GM19395 (cell line): Measurements from ENCODE around the gene TARDBP.
"Not testable (repeated sequence)": the region's sequence is repeated elsewhere in the genome, so short reads cannot be mapped to it uniquely, and the experiment has no call there.

ENCODE experiments used
- ATAC-seq: cut with Tn5 transposase; IDR thresholded peaks from one replicate; pipeline ENCODE4 v1.9.1; 2021; ENCODE audit warnings: mild to moderate bottlenecking, moderate library complexity; ENCODE audit not compliant: unreplicated experiment

The TARDBP gene

GRCh38 chr1:11042065-11042464 lies 29.6 kb downstream of the TARDBP start:
- no peak for ATAC-seq

DNA sequence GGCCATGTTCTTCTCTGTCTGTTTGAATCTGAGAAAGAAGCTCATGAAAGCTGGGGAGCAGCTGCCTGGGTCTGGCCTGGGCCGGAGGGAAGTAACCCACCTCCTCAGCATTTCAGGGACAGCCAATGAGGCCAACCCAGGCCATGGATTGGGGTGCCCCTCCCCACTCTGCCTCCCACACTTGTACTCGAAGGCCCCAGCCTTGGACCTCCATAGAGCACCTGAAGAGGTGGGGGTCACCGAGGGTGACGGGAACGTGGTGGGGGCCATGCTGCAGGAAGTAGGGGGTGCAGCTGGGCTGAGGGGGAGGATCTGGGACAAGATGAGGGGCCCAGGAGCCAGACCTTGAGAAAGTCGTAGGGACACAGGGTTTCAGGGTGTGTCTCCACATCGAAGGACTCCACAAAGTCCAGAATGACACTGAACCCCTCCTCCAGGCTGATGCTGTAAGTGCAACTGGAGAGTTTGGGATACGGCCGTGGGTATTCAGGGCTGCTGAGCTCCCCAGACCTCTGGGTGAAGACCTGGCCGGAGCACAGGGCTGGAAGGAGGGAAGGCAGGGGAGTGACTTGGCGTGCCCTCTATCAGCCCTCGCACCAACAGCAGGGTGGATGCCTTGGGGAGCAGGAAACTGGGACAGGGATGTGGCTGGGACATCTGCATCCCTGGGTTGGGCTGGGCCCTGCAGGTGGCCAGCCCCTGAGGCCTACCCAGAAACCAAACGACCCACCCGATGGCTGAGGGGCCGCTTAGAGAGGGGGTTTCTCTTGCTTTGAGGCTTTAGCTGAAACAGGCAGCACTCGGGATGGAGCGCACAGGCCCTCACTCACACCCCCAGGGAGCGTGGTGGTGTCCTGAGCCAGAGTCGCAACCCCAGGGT lies 30.8 kb downstream of the TARDBP start:
- no peak for ATAC-seq

- no peak for ATAC-seq
Observed at GRCh38 chr1:11044086-11044848, 31.8 kb downstream of the TARDBP start.

DNA sequence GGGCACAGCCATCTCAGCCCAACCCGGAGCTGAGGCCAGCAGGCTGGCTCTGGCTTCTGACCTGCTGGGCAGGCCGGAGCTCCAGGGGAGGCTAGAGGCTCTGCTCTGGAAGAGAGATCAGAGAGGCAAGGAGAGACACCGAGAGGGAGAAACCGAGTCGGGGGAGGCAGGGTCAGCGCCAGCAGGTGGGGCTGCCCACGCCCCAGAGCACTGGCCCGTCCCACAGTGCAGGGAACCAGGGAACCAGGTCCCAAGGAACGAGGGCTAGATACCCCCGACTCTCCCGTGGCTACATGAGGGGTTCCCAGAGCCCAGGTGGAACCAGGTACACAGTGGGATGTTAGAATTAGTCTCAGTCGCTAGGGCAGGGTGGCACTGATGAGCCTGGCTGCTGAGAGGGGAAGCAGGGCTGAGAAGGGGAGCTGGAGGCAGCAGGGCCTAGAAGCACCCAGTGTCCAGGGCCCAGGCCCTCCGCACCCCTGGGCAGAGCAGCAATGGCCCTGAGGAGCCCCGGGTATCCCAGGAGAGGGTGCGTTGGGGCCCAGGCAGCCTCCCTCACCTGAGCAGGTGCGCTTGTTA lies 32.5 kb downstream of the TARDBP start:
- no peak for ATAC-seq

GRCh38 chr1:11045428-11046269 lies 33.2 kb downstream of the TARDBP start:
- ATAC-seq = no peak

- ATAC-seq = no peak
Observed at GRCh38 chr1:11046270-11046566, 33.8 kb downstream of the TARDBP start.

DNA sequence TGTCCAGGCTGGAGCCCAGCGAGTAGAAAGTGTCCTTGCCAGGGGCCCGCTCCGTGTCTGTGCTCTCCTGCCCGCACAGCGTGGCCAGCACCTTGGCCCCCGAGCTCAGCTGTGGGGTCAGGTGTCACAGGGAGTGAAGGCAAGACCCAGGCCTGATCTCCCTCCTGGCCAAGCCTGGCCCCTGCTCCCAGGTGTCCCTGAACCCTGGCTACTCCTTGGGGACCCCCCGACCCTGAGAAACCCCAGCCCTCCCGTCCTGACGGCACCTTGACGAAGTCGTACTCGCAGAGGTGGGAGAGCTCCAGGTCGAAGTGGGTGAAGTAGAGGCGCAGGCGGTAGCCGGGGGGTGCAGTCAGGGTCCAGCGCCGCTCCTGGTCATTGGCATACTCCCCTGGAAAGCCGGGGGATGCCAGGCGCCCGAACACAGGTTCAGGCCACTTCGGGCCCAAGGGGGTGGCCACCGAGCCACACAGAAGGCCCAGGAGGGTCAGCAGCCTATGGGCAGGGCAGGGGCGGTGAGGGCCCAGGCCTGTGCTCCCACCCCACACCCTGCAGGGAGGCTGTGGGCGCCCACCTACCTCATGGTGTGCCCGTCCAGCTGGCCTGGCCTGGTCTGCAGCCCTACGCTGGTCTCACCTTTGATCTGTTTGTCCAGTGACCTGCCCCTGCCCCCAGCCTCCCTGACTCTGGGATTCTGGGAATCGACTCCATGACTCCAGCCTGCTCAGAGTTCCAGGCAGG lies 34.3 kb downstream of the TARDBP start, which contains the start of gene MASP2:
TSS of gene MASP2 (minus strand) at position 615 of the 741 bp plus-strand sequence. CDS start at position 583, 32 bp downstream.
- ATAC-seq = no peak

GRCh38 chr1:11051121-11051520 lies 38.7 kb downstream of the TARDBP start:
- not testable (repeated sequence) for ATAC-seq

DNA sequence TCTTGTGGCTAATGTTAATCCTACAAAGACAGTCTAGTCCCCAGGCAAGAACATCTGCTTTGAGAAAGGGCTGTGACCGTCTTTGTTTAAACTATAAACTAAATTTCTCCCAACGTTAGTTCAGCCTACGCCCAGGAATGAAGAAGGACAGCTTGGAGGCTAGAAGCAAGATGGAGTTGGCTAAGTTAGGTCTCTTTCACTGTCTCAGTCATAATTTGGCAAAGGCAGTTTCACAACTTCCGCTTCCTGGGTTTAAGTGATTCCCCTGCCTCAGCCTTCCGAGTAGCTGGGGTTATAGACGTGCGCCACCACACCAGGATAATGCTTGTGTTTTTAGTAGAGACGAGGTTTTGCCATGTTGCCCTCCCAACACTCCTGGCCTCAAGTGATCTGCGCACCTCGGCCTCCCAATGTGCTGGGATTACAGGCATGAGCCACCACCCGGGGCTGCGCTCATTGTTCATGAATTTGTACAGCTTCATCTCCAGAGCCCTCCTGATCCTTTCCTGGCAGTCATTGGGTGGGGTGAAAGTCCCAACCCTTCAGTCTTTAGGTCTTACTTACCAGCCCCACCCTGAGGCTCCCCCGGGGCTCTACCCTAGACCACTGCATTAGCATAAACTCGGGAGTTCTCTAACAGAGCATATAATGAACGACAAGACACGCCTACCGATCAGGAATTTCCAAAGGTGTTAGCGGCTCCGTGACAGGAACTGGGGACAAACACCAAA lies 39.5 kb downstream of the TARDBP start:
- no peak for ATAC-seq

- no peak for ATAC-seq
Observed at GRCh38 chr1:11052839-11053757, 40.6 kb downstream of the TARDBP start.

GRCh38 chr1:11053758-11054137 lies 41.3 kb downstream of the TARDBP start:
- no peak for ATAC-seq

GRCh38 chr1:11054181-11054580 lies 41.7 kb downstream of the TARDBP start:
- no peak for ATAC-seq

DNA sequence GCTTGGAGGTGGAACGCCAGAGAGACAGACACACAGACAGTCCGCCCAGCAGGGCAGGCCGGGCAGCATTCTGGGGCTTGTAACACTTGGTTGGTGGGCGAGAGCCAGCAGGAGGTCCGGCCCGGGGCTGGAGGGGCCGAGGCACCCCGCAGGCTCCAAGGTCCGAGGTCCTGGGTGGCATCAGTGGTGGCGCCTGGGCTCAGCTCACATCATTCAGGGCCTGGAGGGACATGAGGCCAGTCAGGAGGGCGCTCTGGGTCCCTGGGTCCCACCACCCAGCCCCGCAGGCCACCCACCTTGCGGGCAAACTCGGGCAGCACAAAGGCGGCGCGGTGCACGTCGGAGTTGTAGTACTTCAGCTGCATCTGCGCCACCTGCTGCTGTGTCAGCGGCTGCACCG lies 42.2 kb downstream of the TARDBP start:
- no peak for ATAC-seq

- ATAC-seq = no peak
Observed at GRCh38 chr1:11055676-11056075, 43.2 kb downstream of the TARDBP start.

DNA sequence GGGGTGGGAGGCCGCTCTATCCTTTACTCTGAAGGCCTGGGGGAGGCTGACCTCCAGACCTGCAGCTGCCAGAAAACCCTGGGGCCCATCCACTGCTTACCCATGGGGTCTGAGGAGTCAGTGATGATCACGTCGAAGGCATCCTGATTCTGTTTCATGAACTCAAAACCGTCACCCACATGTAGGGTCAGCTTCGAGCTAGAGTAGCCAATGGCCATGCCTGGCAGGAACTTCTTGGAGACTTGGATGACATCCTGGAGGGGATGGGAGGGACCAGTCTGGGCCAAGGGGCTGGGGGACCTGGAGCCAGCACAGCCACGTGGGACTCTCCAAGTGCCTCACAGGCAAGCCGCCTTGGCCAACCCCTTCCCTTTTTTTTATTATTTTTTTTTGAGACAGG lies 44.0 kb downstream of the TARDBP start:
- no peak for ATAC-seq

GRCh38 chr1:11057477-11057876 lies 45.0 kb downstream of the TARDBP start:
- ATAC-seq = no peak

- no peak for ATAC-seq
Observed at GRCh38 chr1:11058026-11058425, 45.6 kb downstream of the TARDBP start.

GRCh38 chr1:11058595-11059154 lies 46.2 kb downstream of the TARDBP start:
- ATAC-seq = no peak
